ENCODE results near the gene SMCHD1.
A peak's percentile ranks its signal among the peaks of the same experiment; 100 is the strongest.
"Not testable (repeated sequence)": the region's sequence is repeated elsewhere in the genome, so short reads cannot be mapped to it uniquely, and the experiment has no call there.

SMCHD1 gene

DNA sequence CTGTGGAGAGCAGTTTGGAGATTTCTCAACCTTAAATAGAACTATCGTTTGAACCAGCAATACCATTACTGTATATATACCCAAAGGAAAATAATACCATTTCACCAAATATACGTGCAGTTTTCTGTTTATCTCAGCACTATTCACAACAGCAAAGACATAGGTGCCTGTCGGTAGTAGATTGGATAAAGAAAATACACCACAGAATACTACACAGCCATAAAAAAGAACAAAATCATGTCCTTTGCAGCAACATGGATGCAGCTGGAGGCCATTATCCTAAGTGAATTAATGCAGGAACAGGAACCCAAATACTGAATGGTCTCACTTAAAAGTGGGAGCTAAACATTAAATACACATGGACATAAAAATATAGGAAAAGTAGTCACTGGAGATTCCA, 81.3 kb downstream of the SMCHD1 start:
- TF ChIP-seq, protein P1, sequence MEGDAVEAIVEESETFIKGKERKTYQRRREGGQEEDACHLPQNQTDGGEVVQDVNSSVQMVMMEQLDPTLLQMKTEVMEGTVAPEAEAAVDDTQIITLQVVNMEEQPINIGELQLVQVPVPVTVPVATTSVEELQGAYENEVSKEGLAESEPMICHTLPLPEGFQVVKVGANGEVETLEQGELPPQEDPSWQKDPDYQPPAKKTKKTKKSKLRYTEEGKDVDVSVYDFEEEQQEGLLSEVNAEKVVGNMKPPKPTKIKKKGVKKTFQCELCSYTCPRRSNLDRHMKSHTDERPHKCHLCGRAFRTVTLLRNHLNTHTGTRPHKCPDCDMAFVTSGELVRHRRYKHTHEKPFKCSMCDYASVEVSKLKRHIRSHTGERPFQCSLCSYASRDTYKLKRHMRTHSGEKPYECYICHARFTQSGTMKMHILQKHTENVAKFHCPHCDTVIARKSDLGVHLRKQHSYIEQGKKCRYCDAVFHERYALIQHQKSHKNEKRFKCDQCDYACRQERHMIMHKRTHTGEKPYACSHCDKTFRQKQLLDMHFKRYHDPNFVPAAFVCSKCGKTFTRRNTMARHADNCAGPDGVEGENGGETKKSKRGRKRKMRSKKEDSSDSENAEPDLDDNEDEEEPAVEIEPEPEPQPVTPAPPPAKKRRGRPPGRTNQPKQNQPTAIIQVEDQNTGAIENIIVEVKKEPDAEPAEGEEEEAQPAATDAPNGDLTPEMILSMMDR (IDR thresholded peaks at IDR 0.05): no peak
- Histone ChIP-seq H3K4me1 (ENCODE audit: control insufficient read depth in 1 of 2, insufficient read depth in 1 of 2, low read depth in 1 of 2, low read length in 1 of 2) (no peaks in the 10 kb centered on the region), H3K27ac (no peak overlapping the region), H3K4me3 (ENCODE audit: low read depth in 1 of 2, low read length in 1 of 2) (no peak overlapping the region), H3K9me3 (peaks cover 11% of the 10 kb centered on the region), H3K36me3 (peaks cover 100% of the 10 kb centered on the region), H3K27me3 (no peaks in the 10 kb centered on the region)

- not testable (repeated sequence) for H3K27me3 ChIP-seq; H3K4me3 ChIP-seq (ENCODE audit: low read depth in 1 of 2, low read length in 1 of 2); H3K4me1 ChIP-seq (ENCODE audit: control insufficient read depth in 1 of 2, insufficient read depth in 1 of 2, low read depth in 1 of 2, low read length in 1 of 2); H3K9me3 ChIP-seq; H3K27ac ChIP-seq
- H3K36me3 ChIP-seq: peaks cover 100% of the 10 kb centered on the region
Observed at GRCh38 chr18:2740082-2740481, 84.6 kb downstream of the SMCHD1 start.

GRCh38 chr18:2746274-2746673, 90.7 kb downstream of the SMCHD1 start:
- Histone ChIP-seq H3K27ac (no peak overlapping the region), H3K9me3 (no peaks in the 10 kb centered on the region), H3K4me3 (ENCODE audit: low read depth in 1 of 2, low read length in 1 of 2) (no peak overlapping the region), H3K36me3 (peaks cover 100% of the 10 kb centered on the region), H3K27me3 (no peaks in the 10 kb centered on the region), H3K4me1 (ENCODE audit: control insufficient read depth in 1 of 2, insufficient read depth in 1 of 2, low read depth in 1 of 2, low read length in 1 of 2) (no peaks in the 10 kb centered on the region)
- TF ChIP-seq, protein P1 (IDR thresholded peaks at IDR 0.05): no peak

DNA sequence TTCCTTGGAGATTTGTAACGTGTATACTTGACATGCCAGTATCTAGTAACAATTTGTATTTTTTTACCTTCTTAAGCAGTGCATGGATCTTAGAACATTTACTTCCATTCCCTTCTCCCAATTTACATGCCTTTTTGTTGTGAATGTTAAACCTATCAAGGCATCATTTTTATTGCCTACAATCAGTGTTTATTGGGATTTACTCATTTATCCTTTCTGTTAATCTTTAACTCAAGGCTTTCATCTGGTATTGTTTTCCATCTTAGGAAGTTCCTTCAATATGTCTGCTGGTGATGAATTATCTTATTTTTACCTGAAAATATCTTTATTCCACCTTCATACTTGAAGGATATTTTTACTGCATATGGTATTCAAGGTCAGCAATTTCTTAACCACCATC, 102.8 kb downstream of the SMCHD1 start:
- H3K36me3 ChIP-seq: peaks cover 98% of the 10 kb centered on the region
- H3K4me3 ChIP-seq (ENCODE audit: low read depth in 1 of 2, low read length in 1 of 2): no peak overlapping the region
- TF ChIP-seq, protein P1 (IDR thresholded peaks at IDR 0.05): no peak
- no peaks in the 10 kb centered on the region for H3K27me3 ChIP-seq
- H3K4me1 ChIP-seq (ENCODE audit: control insufficient read depth in 1 of 2, insufficient read depth in 1 of 2, low read depth in 1 of 2, low read length in 1 of 2): no peaks in the 10 kb centered on the region
- H3K27ac ChIP-seq: no peak overlapping the region
- H3K9me3 ChIP-seq: no peaks in the 10 kb centered on the region

- peaks cover 100% of the 10 kb centered on the region for H3K36me3 ChIP-seq
- H3K27ac ChIP-seq: peak overlapping the region; percentile 11
- peaks cover 6% of the 10 kb centered on the region for H3K9me3 ChIP-seq
- H3K27me3 ChIP-seq: no peaks in the 10 kb centered on the region
- no peaks in the 10 kb centered on the region for H3K4me1 ChIP-seq (ENCODE audit: control insufficient read depth in 1 of 2, insufficient read depth in 1 of 2, low read depth in 1 of 2, low read length in 1 of 2)
- H3K4me3 ChIP-seq (ENCODE audit: low read depth in 1 of 2, low read length in 1 of 2): no peak overlapping the region
- TF ChIP-seq, protein P1 (IDR thresholded peaks at IDR 0.05): no peak
Observed at GRCh38 chr18:2774669-2775068, 119.1 kb downstream of the SMCHD1 start.

DNA sequence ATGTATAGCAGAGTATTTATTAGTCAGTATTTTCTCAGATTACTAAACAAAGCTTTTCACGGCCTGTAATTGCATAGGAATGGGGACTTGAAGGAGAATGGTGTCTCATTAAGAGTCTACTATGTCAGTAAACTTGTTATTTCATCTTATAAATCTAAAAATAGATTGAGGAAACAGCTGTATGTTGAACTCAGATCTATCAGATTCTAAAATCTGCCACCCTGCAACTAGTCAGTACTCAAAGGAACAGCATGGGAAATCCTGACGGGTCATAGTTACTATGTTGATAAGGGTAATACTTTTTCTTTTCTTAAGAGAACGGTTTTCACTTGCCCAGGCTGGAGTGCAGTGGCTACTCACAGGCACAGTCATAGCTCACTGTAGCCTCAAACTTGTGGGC, 121.1 kb downstream of the SMCHD1 start:
- no peak overlapping the region for H3K4me3 ChIP-seq (ENCODE audit: low read depth in 1 of 2, low read length in 1 of 2)
- TF ChIP-seq, protein P1 (IDR thresholded peaks at IDR 0.05): no peak
- H3K36me3 ChIP-seq: peaks cover 99% of the 10 kb centered on the region

More for the DNA sequence above, 121.1 kb downstream of the SMCHD1 start:
- H3K27me3 ChIP-seq: no peaks in the 10 kb centered on the region
- peaks cover 6% of the 10 kb centered on the region for H3K9me3 ChIP-seq
- no peaks in the 10 kb centered on the region for H3K4me1 ChIP-seq (ENCODE audit: control insufficient read depth in 1 of 2, insufficient read depth in 1 of 2, low read depth in 1 of 2, low read length in 1 of 2)
- H3K27ac ChIP-seq: no peak overlapping the region

Data from neutrophil (primary cell).